Stimulated activated naive B cell treated with anti-CD40 and anti-IgM and Interleukin-4, amounts not matched to agents 10 μg/mL and 1 μg/mL and 100 μg/mL, for 72 hours (primary cell): ENCODE measurements around the gene SLC7A11.
"Not testable (repeated sequence)": the region's sequence is repeated elsewhere in the genome, so short reads cannot be mapped to it uniquely, and the experiment has no call there.

Source experiments
- ATAC-seq, 2 donors: fragments of 150-1000 bp; cut with Tn5 transposase; replicated peaks; 2 replicates each; pipeline ENCODE4 v1.10.0; 2021; ENCODE audit warnings: moderate library complexity in 1 of 2
- DNase-seq: peaks from one replicate; pipeline ENCODE4 v3.0.0; 2021
- H3K27ac Mint-ChIP-seq: one replicate; pipeline ENCODE4 v1.8.0; 2022; ENCODE audit warnings: mild to moderate bottlenecking, mixed read lengths
- H3K27me3 Mint-ChIP-seq, 2 donors: one replicate each; pipeline ENCODE4 v1.8.0; 2022; ENCODE audit warnings: mixed read lengths in 2 of 2
- H3K36me3 Mint-ChIP-seq, 2 donors: one replicate each; pipeline ENCODE4 v1.8.0; 2022; ENCODE audit warnings: mixed read lengths in 2 of 2, mild to moderate bottlenecking in 1 of 2
- H3K4me1 Mint-ChIP-seq, 2 donors: one replicate each; pipeline ENCODE4 v1.8.0; 2022; ENCODE audit warnings: mixed read lengths in 2 of 2, mild to moderate bottlenecking in 1 of 2
- H3K4me3 Mint-ChIP-seq, 2 donors: one replicate each; pipeline ENCODE4 v1.8.0; 2022; ENCODE audit warnings: mild to moderate bottlenecking in 2 of 2, mixed read lengths in 2 of 2, moderate library complexity in 1 of 2
- H3K9me3 Mint-ChIP-seq, 2 donors: one replicate each; pipeline ENCODE4 v1.8.0; 2022; ENCODE audit warnings: mixed read lengths in 2 of 2, mild to moderate bottlenecking in 1 of 2

SLC7A11 gene

GRCh38 chr4:138235419-138235952 is 6.7 kb downstream of the SLC7A11 start:
- no peak for DNase-seq
- Mint-ChIP-seq H3K4me1 (no peaks in the 10 kb centered on the region), H3K36me3 (no peaks in the 10 kb centered on the region), H3K9me3 (no peaks in the 10 kb centered on the region), H3K27ac (peak overlapping the region; percentile 5), H3K27me3 (no peaks in the 10 kb centered on the region), H3K4me3 (no peak overlapping the region)
- peak; percentile 48 to 53 for ATAC-seq

- ATAC-seq (no peak), DNase-seq (no peak)
- Mint-ChIP-seq H3K36me3 (no peaks in the 10 kb centered on the region), H3K27me3 (no peaks in the 10 kb centered on the region), H3K27ac (no peak overlapping the region), H3K9me3 (no peaks in the 10 kb centered on the region), H3K4me3 (no peak overlapping the region), H3K4me1 (no peaks in the 10 kb centered on the region)
Observed at GRCh38 chr4:138234248-138234647, 7.9 kb downstream of the SLC7A11 start.

GRCh38 chr4:138233313-138234034 is 8.7 kb downstream of the SLC7A11 start:
- ATAC-seq: no peak
- Mint-ChIP-seq H3K4me3 (no peak overlapping the region), H3K9me3 (no peaks in the 10 kb centered on the region), H3K4me1 (no peaks in the 10 kb centered on the region), H3K27ac (no peak overlapping the region), H3K36me3 (no peaks in the 10 kb centered on the region), H3K27me3 (no peaks in the 10 kb centered on the region)
- no peak for DNase-seq

- H3K4me1 Mint-ChIP-seq: no peaks in the 10 kb centered on the region
- no peaks in the 10 kb centered on the region for H3K9me3 Mint-ChIP-seq
- no peaks in the 10 kb centered on the region for H3K27me3 Mint-ChIP-seq
- ATAC-seq: no peak
- no peak for DNase-seq
- no peak overlapping the region for H3K27ac Mint-ChIP-seq
- no peak overlapping the region for H3K4me3 Mint-ChIP-seq
- no peaks in the 10 kb centered on the region for H3K36me3 Mint-ChIP-seq
Observed at GRCh38 chr4:138232364-138232763, 9.8 kb downstream of the SLC7A11 start.

GRCh38 chr4:138230048-138230447 is 12.1 kb downstream of the SLC7A11 start:
- no peaks in the 10 kb centered on the region for H3K9me3 Mint-ChIP-seq
- no peak overlapping the region for H3K27ac Mint-ChIP-seq
- H3K36me3 Mint-ChIP-seq: no peaks in the 10 kb centered on the region
- DNase-seq: no peak
- no peaks in the 10 kb centered on the region for H3K27me3 Mint-ChIP-seq
- no peak overlapping the region for H3K4me3 Mint-ChIP-seq
- ATAC-seq: no peak
- no peaks in the 10 kb centered on the region for H3K4me1 Mint-ChIP-seq

- ATAC-seq: no peak
- Mint-ChIP-seq H3K27me3 (no peaks in the 10 kb centered on the region), H3K27ac (no peak overlapping the region), H3K9me3 (no peaks in the 10 kb centered on the region), H3K4me1 (no peaks in the 10 kb centered on the region), H3K4me3 (no peak overlapping the region), H3K36me3 (no peaks in the 10 kb centered on the region)
- DNase-seq: no peak
Observed at GRCh38 chr4:138229160-138229559, 13.0 kb downstream of the SLC7A11 start.

GRCh38 chr4:138226351-138226750 is 15.8 kb downstream of the SLC7A11 start:
- Mint-ChIP-seq H3K36me3 (no peaks in the 10 kb centered on the region), H3K27me3 (no peaks in the 10 kb centered on the region), H3K4me1 (no peaks in the 10 kb centered on the region), H3K27ac (no peak overlapping the region), H3K4me3 (no peak overlapping the region), H3K9me3 (no peaks in the 10 kb centered on the region)
- DNase-seq (no peak), ATAC-seq (no peak)

GRCh38 chr4:138225477-138225876 is 16.7 kb downstream of the SLC7A11 start:
- ATAC-seq: no peak
- H3K4me3 Mint-ChIP-seq: no peak overlapping the region
- DNase-seq: no peak
- H3K27me3 Mint-ChIP-seq: no peaks in the 10 kb centered on the region
- no peaks in the 10 kb centered on the region for H3K9me3 Mint-ChIP-seq
- no peak overlapping the region for H3K27ac Mint-ChIP-seq
- H3K4me1 Mint-ChIP-seq: no peaks in the 10 kb centered on the region
- H3K36me3 Mint-ChIP-seq: no peaks in the 10 kb centered on the region

GRCh38 chr4:138224614-138225013 is 17.5 kb downstream of the SLC7A11 start:
- Mint-ChIP-seq H3K4me1 (no peaks in the 10 kb centered on the region), H3K36me3 (no peaks in the 10 kb centered on the region), H3K27ac (no peak overlapping the region), H3K9me3 (no peaks in the 10 kb centered on the region), H3K4me3 (no peak overlapping the region), H3K27me3 (no peaks in the 10 kb centered on the region)
- ATAC-seq: no peak
- DNase-seq: no peak

GRCh38 chr4:138223231-138223910 is 18.8 kb downstream of the SLC7A11 start:
- Mint-ChIP-seq H3K36me3 (no peaks in the 10 kb centered on the region), H3K4me3 (no peak overlapping the region), H3K9me3 (no peaks in the 10 kb centered on the region), H3K27ac (no peak overlapping the region), H3K27me3 (no peaks in the 10 kb centered on the region), H3K4me1 (no peaks in the 10 kb centered on the region)
- DNase-seq: no peak
- ATAC-seq: peak; percentile 61 to 80

- no peaks in the 10 kb centered on the region for H3K4me1 Mint-ChIP-seq
- H3K27me3 Mint-ChIP-seq: no peaks in the 10 kb centered on the region
- DNase-seq (no peak), ATAC-seq (no peak)
- H3K27ac Mint-ChIP-seq: no peak overlapping the region
- no peak overlapping the region for H3K4me3 Mint-ChIP-seq
- no peaks in the 10 kb centered on the region for H3K36me3 Mint-ChIP-seq
- H3K9me3 Mint-ChIP-seq: no peaks in the 10 kb centered on the region
Observed at GRCh38 chr4:138222046-138222445, 20.1 kb downstream of the SLC7A11 start.

- Mint-ChIP-seq H3K9me3 (no peaks in the 10 kb centered on the region), H3K27ac (no peak overlapping the region), H3K27me3 (peaks cover 0 to 5% of the 10 kb centered on the region in 2 donors), H3K36me3 (no peaks in the 10 kb centered on the region), H3K4me1 (no peaks in the 10 kb centered on the region), H3K4me3 (no peak overlapping the region)
- no peak for ATAC-seq
- no peak for DNase-seq
Observed at GRCh38 chr4:138218976-138219375, 23.2 kb downstream of the SLC7A11 start.

- H3K4me3 Mint-ChIP-seq: no peak overlapping the region
- no peak overlapping the region for H3K27ac Mint-ChIP-seq
- H3K9me3 Mint-ChIP-seq: no peaks in the 10 kb centered on the region
- DNase-seq (no peak), ATAC-seq (no peak)
- no peaks in the 10 kb centered on the region for H3K4me1 Mint-ChIP-seq
- peaks cover 0 to 5% of the 10 kb centered on the region in 2 donors for H3K27me3 Mint-ChIP-seq
- H3K36me3 Mint-ChIP-seq: no peaks in the 10 kb centered on the region
Observed at GRCh38 chr4:138217567-138217966, 24.6 kb downstream of the SLC7A11 start.

- Mint-ChIP-seq H3K4me1 (no peaks in the 10 kb centered on the region), H3K27ac (no peak overlapping the region), H3K27me3 (peaks cover 0 to 5% of the 10 kb centered on the region in 2 donors), H3K9me3 (no peaks in the 10 kb centered on the region), H3K4me3 (no peak overlapping the region), H3K36me3 (no peaks in the 10 kb centered on the region)
- ATAC-seq (no peak), DNase-seq (no peak)
Observed at GRCh38 chr4:138216272-138216867, 25.8 kb downstream of the SLC7A11 start.

GRCh38 chr4:138210576-138210975 is 31.6 kb downstream of the SLC7A11 start:
- not testable (repeated sequence) for DNase-seq, H3K4me1 Mint-ChIP-seq, H3K9me3 Mint-ChIP-seq, H3K4me3 Mint-ChIP-seq, H3K36me3 Mint-ChIP-seq, H3K27ac Mint-ChIP-seq, H3K27me3 Mint-ChIP-seq, ATAC-seq
